Measurements from ENCODE around the gene MUSTN1.
A peak's percentile ranks its signal among the peaks of the same experiment; 100 is the strongest.

Gene MUSTN1

GRCh38 chr3:52811452-52812011, 23.3 kb downstream of the MUSTN1 start:
- DNase-seq (ENCODE audit: low read depth) = no peak
- H3K4me3 ChIP-seq (ENCODE audit: low read depth, low read length) = no peak overlapping the region
- TF ChIP-seq, protein P1, sequence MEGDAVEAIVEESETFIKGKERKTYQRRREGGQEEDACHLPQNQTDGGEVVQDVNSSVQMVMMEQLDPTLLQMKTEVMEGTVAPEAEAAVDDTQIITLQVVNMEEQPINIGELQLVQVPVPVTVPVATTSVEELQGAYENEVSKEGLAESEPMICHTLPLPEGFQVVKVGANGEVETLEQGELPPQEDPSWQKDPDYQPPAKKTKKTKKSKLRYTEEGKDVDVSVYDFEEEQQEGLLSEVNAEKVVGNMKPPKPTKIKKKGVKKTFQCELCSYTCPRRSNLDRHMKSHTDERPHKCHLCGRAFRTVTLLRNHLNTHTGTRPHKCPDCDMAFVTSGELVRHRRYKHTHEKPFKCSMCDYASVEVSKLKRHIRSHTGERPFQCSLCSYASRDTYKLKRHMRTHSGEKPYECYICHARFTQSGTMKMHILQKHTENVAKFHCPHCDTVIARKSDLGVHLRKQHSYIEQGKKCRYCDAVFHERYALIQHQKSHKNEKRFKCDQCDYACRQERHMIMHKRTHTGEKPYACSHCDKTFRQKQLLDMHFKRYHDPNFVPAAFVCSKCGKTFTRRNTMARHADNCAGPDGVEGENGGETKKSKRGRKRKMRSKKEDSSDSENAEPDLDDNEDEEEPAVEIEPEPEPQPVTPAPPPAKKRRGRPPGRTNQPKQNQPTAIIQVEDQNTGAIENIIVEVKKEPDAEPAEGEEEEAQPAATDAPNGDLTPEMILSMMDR (conservative IDR thresholded peaks at IDR 0.05; ENCODE audit: low read depth, low read length) = no peak

GRCh38 chr3:52810923-52811322, 23.9 kb downstream of the MUSTN1 start:
- TF ChIP-seq, protein P1 (conservative IDR thresholded peaks at IDR 0.05; ENCODE audit: low read depth, low read length) = no peak
- DNase-seq (ENCODE audit: low read depth) = no peak
- H3K4me3 ChIP-seq (ENCODE audit: low read depth, low read length) = no peak overlapping the region

DNA sequence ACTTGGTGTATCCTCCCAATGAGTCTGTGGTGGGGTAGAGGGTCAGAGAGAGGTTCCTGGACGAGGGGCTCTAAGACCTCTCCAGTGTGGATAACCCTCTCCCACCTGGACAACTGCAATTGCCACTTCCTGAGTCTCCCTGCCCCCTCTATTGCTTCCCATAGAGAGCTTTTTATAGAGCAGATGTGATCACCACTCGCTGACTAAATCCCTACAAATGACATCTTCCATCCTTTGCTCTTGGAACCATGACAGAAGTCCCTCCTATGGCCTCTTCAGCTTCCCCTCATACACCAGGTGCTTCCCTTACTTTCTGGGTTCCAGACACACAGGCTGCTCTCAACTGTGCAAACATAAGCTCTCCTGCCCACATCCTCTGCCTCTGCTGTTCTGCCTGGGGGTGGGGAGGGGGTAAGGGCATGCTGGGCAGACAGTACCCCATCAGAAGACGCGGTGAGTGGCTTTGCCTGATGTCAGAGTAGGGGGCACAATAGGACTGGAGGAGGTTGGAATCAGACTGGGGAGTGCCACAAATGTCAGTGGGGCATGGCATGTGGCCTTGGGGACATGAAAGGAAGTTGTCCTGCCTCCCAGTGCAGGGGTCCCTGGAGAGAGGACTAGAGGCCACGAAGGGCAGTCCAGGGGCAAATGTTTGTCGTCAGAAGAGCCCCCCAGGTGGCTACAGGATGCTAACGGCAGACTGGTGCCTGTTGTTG, 25.0 kb downstream of the MUSTN1 start:
- TF ChIP-seq, protein P1 (conservative IDR thresholded peaks at IDR 0.05; ENCODE audit: low read depth, low read length) = no peak
- no peak for DNase-seq (ENCODE audit: low read depth)

GRCh38 chr3:52809149-52809548, 25.7 kb downstream of the MUSTN1 start:
- no peak overlapping the region for H3K4me3 ChIP-seq (ENCODE audit: low read depth, low read length)
- TF ChIP-seq, protein P1 (conservative IDR thresholded peaks at IDR 0.05; ENCODE audit: low read depth, low read length) = no peak
- DNase-seq (ENCODE audit: low read depth) = no peak

More for the DNA sequence above, 25.0 kb downstream of the MUSTN1 start:
- H3K4me3 ChIP-seq (ENCODE audit: low read depth, low read length) = no peak overlapping the region

- DNase-seq (ENCODE audit: low read depth) = no peak
- TF ChIP-seq, protein P1 (conservative IDR thresholded peaks at IDR 0.05; ENCODE audit: low read depth, low read length) = no peak
- no peak overlapping the region for H3K4me3 ChIP-seq (ENCODE audit: low read depth, low read length)
These were observed 29.4 kb downstream of the MUSTN1 start for GRCh38 chr3:52805270-52806039.

DNA sequence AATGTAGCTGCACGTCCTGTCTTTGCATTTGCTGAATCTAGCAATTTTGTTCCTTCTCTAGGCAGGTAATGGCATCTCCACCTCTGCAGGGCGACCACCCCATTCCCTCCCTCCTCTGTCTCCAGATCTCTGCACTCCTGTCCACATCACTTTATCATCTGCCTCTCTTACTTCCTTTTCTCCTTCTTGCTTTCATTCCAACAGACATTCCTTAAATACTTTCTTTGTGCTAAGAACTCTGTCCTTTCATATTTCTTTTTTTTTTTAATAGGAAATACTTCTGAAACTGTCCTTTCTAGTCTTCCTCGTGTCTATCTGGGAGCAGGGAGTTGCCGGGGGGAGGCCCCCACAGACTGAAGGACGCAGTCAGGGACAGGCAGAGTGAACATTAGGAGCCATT, 33.0 kb downstream of the MUSTN1 start:
- TF ChIP-seq, protein P1 (conservative IDR thresholded peaks at IDR 0.05; ENCODE audit: low read depth, low read length) = no peak
- DNase-seq (ENCODE audit: low read depth) = peak; percentile 32
- no peak overlapping the region for H3K4me3 ChIP-seq (ENCODE audit: low read depth, low read length)

Measured in choroid plexus epithelial cell (primary cell).